Activated CD4-positive, alpha-beta memory T cell treated with anti-CD3 and anti-CD28 coated beads, Interleukin-2, amount 10 ng/mL, durations not matched to agents 7 days and 5 days (primary cell): ENCODE results near the gene SLC38A4. TPM values are rescaled to one million over a fixed set of nuclear protein-coding genes. Genes with fewer than 3 reads are reported as not detected.

Experiments
- CTCF ChIA-PET: fragments of 350-600 bp; sonication (Branson Sonifier 250); formaldehyde crosslinking; loops from one replicate; lab custom pipeline; 2021; ENCODE audit warnings: antibody characterized with exemption, inconsistent platforms; lab: Charles Lee
- POLR2A ChIA-PET: fragments of 350-600 bp; sonication (Branson Sonifier 250); formaldehyde crosslinking; loops from one replicate; lab custom pipeline; 2021; ENCODE audit warnings: antibody characterized with exemption; lab: Charles Lee
- DNase-seq: peaks from one replicate; pipeline ENCODE4 v3.0.0-alpha.2; 2020
- H3K27ac Mint-ChIP-seq: one replicate; pipeline ENCODE4 v1.8.0; 2021; ENCODE audit warnings: mild to moderate bottlenecking, mixed read lengths
- H3K27me3 Mint-ChIP-seq: one replicate; pipeline ENCODE4 v1.8.0; 2021; ENCODE audit warnings: mixed read lengths
- H3K36me3 Mint-ChIP-seq: one replicate; pipeline ENCODE4 v1.8.0; 2021; ENCODE audit warnings: low read depth, mixed read lengths
- H3K4me1 Mint-ChIP-seq: one replicate; pipeline ENCODE4 v1.8.0; 2021; ENCODE audit warnings: mixed read lengths
- H3K4me3 Mint-ChIP-seq: one replicate; pipeline ENCODE4 v1.8.0; 2021; ENCODE audit warnings: mild to moderate bottlenecking, mixed read lengths
- H3K9me3 Mint-ChIP-seq: one replicate; pipeline ENCODE4 v1.8.0; 2021; ENCODE audit warnings: mixed read lengths
- total RNA-seq, 2 experiments: library from RNA; stranded (reverse); gene quantifications; one replicate each; pipeline ENCODE4 v1.2.3, GENCODE V29; 2021

SLC38A4 gene
- total RNA-seq, 2 experiments from 2014 or later, result not detected

DNA sequence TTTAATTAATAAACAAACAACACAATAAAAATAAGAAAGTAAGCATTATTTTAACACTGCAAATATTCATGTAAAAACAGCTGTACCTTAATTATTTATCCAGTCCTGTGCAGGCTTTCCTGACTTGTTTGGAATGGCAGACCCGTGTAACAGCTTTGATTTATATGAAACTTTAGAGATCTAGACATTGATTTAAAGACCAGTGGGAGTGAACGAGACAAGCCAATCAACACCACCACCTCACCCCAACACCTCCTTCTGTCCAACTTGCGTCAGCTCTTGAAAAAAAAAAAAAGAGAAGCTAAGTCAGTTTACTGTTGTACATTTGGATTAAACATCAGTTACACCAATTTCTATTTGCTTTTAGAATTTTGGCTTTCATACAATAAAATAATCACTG, 22.3 kb downstream of the SLC38A4 start:
- ChIA-PET POLR2A (no interaction called here), CTCF (no interaction called here)
- no peaks in the 10 kb centered on the region for H3K4me1 Mint-ChIP-seq
- H3K4me3 Mint-ChIP-seq, result no peak overlapping the region
- H3K27ac Mint-ChIP-seq, result no peak overlapping the region
- H3K36me3 Mint-ChIP-seq, result no peaks in the 10 kb centered on the region
- H3K27me3 Mint-ChIP-seq, result peaks cover 8% of the 10 kb centered on the region
- no peaks in the 10 kb centered on the region for H3K9me3 Mint-ChIP-seq
- no peak for DNase-seq

DNA sequence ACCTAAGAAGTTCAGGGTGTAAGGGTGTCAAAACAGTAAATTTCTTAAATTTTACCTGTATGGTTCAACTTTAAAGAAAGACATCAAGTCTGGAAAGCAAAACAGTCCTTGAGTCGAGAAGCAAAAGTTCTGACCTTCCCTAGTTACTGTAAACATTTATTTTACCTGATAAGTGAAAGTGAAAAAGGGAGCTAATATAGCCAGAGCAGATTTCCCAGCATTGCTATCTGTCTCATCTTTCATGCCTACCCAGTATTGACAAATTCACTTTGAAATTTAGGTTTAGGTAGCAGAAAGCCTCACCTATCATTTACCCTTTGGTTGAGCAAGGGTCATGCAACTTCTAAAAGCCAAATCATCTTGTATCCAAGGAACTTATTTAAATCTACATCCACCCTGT, 24.5 kb downstream of the SLC38A4 start:
- Mint-ChIP-seq H3K27ac (no peak overlapping the region), H3K27me3 (peaks cover 5% of the 10 kb centered on the region), H3K4me1 (no peaks in the 10 kb centered on the region), H3K9me3 (peaks cover 4% of the 10 kb centered on the region), H3K4me3 (no peak overlapping the region), H3K36me3 (no peaks in the 10 kb centered on the region)
- no peak for DNase-seq
- CTCF ChIA-PET, result no interaction called here
- POLR2A ChIA-PET, result no interaction called here

DNA sequence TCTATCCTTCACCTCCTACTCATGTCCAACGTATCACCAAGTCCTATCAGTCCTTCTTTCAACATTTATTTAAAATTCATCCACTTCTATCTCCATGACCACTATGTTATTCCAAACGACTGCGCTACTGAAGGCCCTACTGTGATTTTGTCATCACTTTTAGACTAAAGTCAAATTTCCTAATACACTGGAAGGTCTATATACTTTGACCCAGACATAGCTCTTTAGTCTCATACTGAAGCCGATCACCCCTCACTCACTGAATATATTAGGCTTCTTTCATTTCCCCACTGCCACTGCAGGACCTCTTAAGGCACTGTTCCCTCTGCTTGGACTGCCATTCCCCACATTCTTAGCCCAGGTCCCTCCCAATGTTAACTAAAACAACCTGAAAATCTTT, 25.6 kb downstream of the SLC38A4 start:
- Mint-ChIP-seq H3K4me1 (peaks cover 3% of the 10 kb centered on the region), H3K4me3 (no peak overlapping the region), H3K27me3 (peaks cover 2% of the 10 kb centered on the region), H3K36me3 (no peaks in the 10 kb centered on the region), H3K27ac (no peak overlapping the region), H3K9me3 (peaks cover 4% of the 10 kb centered on the region)
- POLR2A ChIA-PET, result no interaction called here
- CTCF ChIA-PET, result no interaction called here
- DNase-seq, result no peak

DNA sequence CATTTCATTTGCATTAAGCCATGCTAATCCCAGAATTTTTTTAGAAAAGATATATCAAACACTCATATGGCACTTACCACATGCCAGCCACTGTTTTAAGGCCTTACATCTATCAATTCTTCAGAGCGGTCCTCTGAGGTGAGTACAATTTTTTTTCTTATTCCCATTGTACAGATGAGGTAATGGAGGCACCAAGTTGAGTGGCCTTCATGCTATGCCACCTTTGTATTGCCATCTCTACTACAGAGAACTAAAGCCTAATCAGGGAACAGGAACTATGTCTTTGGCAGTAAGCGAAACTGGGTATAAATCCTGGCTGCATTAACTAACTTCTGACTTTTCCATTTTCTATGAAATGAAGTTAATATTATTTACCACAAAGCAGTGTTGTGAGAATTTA, 27.1 kb downstream of the SLC38A4 start:
- Mint-ChIP-seq H3K27me3 (no peaks in the 10 kb centered on the region), H3K4me1 (peaks cover 12% of the 10 kb centered on the region), H3K9me3 (peaks cover 4% of the 10 kb centered on the region), H3K27ac (no peak overlapping the region), H3K4me3 (no peak overlapping the region), H3K36me3 (no peaks in the 10 kb centered on the region)
- DNase-seq, result no peak
- ChIA-PET CTCF (no interaction called here), POLR2A (no interaction called here)

DNA sequence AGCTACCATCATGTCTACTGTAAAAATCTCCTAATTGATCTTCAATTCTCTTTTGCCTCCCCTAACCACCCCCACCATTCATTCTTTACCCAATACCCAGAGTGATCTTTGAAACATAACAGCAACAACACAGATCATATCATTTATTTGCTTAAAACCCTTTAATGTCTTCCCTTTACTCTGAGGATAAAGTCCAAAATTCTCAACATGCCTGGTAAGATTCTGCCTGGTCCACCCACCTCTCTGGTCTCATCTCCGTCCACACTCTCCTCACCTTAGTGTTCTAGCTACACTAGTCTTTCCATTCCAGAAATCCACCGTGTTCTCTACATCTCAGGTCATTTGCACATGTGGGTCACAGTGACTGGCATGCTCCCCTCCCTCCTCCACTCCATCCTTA, 27.7 kb downstream of the SLC38A4 start:
- H3K9me3 Mint-ChIP-seq, result peaks cover 4% of the 10 kb centered on the region
- DNase-seq, result no peak
- no peak overlapping the region for H3K4me3 Mint-ChIP-seq
- no peaks in the 10 kb centered on the region for H3K27me3 Mint-ChIP-seq
- no peak overlapping the region for H3K27ac Mint-ChIP-seq
- H3K36me3 Mint-ChIP-seq, result no peaks in the 10 kb centered on the region
- POLR2A ChIA-PET, result no interaction called here
- CTCF ChIA-PET, result no interaction called here
- H3K4me1 Mint-ChIP-seq, result peaks cover 14% of the 10 kb centered on the region

DNA sequence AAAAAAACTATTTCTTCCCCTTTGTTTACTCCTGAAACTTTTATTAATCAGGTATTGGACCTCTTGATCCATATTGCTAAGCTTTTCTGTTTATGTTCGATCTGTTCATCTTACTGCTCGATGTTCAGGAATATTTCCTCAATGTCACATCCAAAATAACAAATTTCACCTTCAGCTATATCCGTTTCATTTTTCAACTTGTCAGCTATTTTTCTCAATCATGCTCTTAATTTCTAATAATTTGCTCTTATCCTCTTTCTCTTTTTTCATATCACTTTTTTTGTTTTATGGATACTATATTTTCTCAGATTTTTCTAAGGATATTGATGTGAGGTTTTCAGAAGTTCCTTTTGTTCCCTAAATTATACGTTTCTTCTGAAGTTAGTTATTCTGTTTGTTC, 29.8 kb downstream of the SLC38A4 start:
- H3K27ac Mint-ChIP-seq, result no peak overlapping the region
- H3K4me3 Mint-ChIP-seq, result no peak overlapping the region
- CTCF ChIA-PET, result no interaction called here
- peaks cover 14% of the 10 kb centered on the region for H3K4me1 Mint-ChIP-seq
- H3K36me3 Mint-ChIP-seq, result no peaks in the 10 kb centered on the region
- POLR2A ChIA-PET, result no interaction called here
- no peaks in the 10 kb centered on the region for H3K27me3 Mint-ChIP-seq
- peaks cover 4% of the 10 kb centered on the region for H3K9me3 Mint-ChIP-seq
- DNase-seq, result no peak

DNA sequence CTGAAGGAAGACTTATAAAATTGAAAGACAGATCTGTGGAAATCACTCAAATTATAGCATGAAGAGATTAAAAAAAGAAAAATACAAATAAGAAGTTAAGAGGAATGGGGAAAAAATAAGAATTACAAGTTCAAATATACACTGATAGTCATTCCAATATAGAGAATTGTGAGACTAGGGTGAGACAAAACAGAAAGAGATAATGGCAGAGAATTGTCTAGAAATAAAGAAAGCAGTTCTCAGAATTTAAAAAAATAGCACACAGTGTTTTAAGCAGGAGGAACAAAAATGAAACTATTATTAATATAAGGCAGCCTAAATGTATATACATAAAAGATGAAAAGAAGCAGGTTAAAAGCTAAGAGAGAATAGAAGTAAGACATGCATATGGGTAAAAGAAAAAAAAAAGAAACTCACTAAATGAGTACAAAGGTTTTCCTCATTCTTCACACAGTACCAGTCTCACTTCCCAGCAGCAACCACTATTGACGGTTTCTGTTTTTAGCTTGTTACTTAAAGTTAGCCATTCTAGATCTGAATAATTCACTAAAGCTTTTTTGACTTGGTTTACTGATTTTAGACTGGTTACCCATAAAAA, 31.1 kb downstream of the SLC38A4 start:
- ChIA-PET CTCF (no interaction called here), POLR2A (interaction anchor here (0.8 kb wide), 1 partner anchor 413 kb away, joined by 3 read pairs; no protein-coding TSS in a partner anchor)
- H3K27ac Mint-ChIP-seq, result no peak overlapping the region
- H3K4me3 Mint-ChIP-seq, result no peak overlapping the region
- DNase-seq, result no peak
- H3K9me3 Mint-ChIP-seq, result peaks cover 4% of the 10 kb centered on the region
- H3K27me3 Mint-ChIP-seq, result no peaks in the 10 kb centered on the region
- H3K36me3 Mint-ChIP-seq, result no peaks in the 10 kb centered on the region
- H3K4me1 Mint-ChIP-seq, result peaks cover 14% of the 10 kb centered on the region

DNA sequence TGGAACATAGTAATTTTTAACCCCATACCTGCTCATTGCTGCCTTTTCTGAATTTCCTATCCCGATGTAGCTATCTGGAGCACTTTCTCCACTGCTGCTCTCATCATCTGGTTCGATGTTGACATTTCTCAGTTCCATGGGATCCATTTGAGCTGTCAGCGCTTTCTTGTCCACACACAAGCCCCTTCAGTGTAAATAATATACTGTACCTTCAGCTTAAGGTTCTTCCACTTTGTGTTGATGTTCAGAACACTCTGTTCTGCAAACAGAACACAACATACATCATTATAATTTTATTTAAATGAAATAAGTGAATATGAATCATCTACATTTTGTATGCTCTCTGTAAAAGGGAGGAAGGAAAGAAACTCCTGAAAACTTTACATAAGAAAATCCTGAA, 32.9 kb downstream of the SLC38A4 start:
- Mint-ChIP-seq H3K9me3 (peaks cover 1% of the 10 kb centered on the region), H3K4me3 (no peak overlapping the region), H3K27me3 (no peaks in the 10 kb centered on the region), H3K36me3 (no peaks in the 10 kb centered on the region), H3K4me1 (peaks cover 14% of the 10 kb centered on the region), H3K27ac (no peak overlapping the region)
- DNase-seq, result no peak
- CTCF ChIA-PET, result no interaction called here
- POLR2A ChIA-PET, result no interaction called here

DNA sequence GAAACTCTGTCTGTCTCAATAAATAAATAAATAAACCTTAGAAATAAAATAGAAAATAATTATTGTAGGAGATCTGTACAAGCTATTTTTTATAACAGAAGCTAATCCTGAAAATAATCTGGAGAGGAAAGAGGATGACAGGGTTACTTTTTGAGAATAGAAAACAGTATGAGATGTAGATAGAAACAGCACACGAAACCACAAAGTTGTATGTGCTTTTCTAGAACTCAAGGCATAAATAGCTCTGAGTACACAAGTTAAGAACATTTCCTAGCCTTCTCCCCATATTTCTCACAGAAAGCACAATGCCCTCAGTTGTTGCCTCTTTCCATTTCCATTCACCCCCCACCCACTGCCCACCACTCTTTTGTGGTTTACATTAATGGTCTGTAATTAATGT, 35.7 kb downstream of the SLC38A4 start:
- no peaks in the 10 kb centered on the region for H3K36me3 Mint-ChIP-seq
- peaks cover 12% of the 10 kb centered on the region for H3K4me1 Mint-ChIP-seq
- no peak overlapping the region for H3K27ac Mint-ChIP-seq
- no peak for DNase-seq
- POLR2A ChIA-PET, result no interaction called here
- CTCF ChIA-PET, result no interaction called here
- H3K4me3 Mint-ChIP-seq, result no peak overlapping the region
- peaks cover 5% of the 10 kb centered on the region for H3K27me3 Mint-ChIP-seq
- no peaks in the 10 kb centered on the region for H3K9me3 Mint-ChIP-seq

DNA sequence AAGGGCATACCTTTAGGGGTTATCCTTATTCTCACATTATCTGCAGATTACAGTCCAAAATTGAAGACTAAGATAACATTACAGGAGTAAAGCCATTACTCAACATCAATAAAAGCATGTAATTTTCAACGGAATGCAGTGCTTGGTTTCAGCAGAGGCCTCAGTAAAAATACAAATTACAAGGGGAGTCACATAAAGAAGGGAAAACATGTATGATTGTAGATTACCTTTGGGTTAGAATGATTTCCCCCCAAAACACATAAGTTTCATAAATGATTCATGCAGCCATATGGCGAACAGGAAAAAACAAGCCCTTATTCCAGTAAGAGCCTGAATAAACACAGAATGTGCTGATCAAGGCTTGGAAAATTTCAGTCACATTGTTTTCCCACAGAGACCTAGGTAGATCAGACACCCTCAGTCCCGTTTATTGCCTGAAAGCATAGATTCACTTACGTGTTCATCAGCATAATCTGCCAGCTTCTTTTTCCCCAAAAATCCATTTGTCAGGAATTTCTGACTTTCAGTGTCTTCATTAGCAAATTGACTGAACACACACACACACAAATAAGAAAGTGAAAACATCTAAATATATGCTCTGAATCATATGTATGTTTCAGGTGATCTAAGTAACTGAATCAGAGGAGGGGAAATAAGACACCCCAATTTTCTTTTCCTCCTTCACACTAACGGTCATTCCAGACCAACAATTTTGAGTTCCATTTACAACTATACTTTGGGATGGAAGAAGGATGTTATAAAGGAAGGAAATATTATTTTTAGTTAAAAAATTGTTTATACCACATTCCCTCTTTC, 37.5 kb downstream of the SLC38A4 start:
- Mint-ChIP-seq H3K4me1 (peaks cover 1% of the 10 kb centered on the region), H3K4me3 (no peak overlapping the region), H3K9me3 (no peaks in the 10 kb centered on the region), H3K27ac (no peak overlapping the region), H3K36me3 (no peaks in the 10 kb centered on the region), H3K27me3 (peaks cover 9% of the 10 kb centered on the region)
- no peak for DNase-seq
- POLR2A ChIA-PET, result no interaction called here
- CTCF ChIA-PET, result no interaction called here

DNA sequence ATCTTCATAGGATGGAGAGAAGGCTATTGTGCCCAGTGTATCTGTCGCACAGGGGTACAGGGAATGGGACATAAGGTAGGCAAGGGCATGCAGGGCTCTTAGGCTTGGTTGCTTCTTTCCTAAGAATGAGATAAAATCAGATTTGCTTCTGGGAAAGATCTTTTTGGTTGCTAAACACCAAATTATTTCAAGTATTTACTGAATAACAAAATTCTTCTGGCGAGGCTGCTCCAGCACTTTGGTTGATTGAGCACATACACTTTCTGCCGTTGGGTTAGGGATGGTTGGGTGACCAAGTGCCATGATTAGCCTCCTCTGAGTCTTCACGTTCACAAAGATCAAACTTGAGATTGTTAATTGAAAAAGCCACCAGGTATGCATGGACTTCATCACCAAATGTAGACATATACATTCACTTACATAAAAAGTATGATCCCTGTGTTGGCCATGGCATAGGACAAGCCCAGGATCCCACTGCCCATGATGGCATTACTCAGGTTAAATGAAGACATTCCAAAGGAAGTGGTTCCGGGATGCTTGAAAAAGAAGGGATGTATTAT, 38.2 kb downstream of the SLC38A4 start:
- Mint-ChIP-seq H3K9me3 (no peaks in the 10 kb centered on the region), H3K4me3 (no peak overlapping the region), H3K27me3 (peaks cover 14% of the 10 kb centered on the region), H3K36me3 (no peaks in the 10 kb centered on the region), H3K27ac (no peak overlapping the region), H3K4me1 (no peaks in the 10 kb centered on the region)
- POLR2A ChIA-PET, result no interaction called here
- CTCF ChIA-PET, result no interaction called here
- no peak for DNase-seq

DNA sequence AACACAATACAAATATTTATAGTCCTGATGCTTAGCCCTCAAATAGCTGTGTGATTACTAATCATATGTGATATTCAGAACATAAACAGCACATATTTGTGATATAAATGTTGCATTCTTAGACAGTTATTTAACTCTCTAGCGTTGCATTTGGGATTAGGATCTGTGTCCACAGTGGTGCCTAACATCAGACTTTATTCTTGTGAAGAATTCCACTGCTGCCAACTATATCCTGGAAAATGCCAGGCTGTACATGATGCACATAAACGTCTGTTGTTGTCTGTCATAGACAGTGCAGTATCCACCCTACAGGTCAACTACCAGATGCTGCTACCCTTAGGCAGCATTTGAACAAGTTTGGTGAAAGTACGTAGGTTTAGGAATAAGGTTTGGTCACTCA, 39.0 kb downstream of the SLC38A4 start:
- Mint-ChIP-seq H3K9me3 (no peaks in the 10 kb centered on the region), H3K27ac (no peak overlapping the region), H3K36me3 (no peaks in the 10 kb centered on the region), H3K27me3 (peaks cover 14% of the 10 kb centered on the region), H3K4me1 (no peaks in the 10 kb centered on the region), H3K4me3 (no peak overlapping the region)
- DNase-seq, result no peak
- ChIA-PET CTCF (interaction anchor here (0.6 kb wide), 1 partner anchor 1172 kb away, joined by 4 read pairs; no protein-coding TSS in a partner anchor), POLR2A (no interaction called here)

DNA sequence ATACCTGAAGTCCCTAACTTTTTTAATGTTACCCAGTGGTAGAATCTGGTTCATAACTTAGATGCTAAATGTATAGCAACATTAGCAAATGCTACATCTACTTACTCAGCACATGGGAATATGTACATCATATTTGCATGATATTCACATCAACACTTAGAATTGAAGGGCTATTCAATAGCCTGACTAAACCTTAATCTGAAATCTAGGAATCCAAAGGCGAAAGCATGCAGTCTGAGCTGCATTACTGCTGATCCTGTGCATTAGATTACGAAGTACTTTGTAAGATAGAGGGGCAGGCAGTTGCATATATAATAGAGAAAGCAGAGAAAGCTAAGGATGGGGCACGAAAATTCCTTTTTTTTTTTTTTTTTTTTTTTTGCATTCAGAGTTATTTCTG, 40.4 kb downstream of the SLC38A4 start:
- CTCF ChIA-PET, result no interaction called here
- no peak overlapping the region for H3K27ac Mint-ChIP-seq
- no peak overlapping the region for H3K4me3 Mint-ChIP-seq
- H3K4me1 Mint-ChIP-seq, result no peaks in the 10 kb centered on the region
- DNase-seq, result no peak
- POLR2A ChIA-PET, result no interaction called here
- H3K27me3 Mint-ChIP-seq, result peaks cover 19% of the 10 kb centered on the region
- no peaks in the 10 kb centered on the region for H3K36me3 Mint-ChIP-seq
- no peaks in the 10 kb centered on the region for H3K9me3 Mint-ChIP-seq
